D721Med (cell line): ENCODE results near the gene EIF2S2.

Experiments
- DNase-seq: peaks from one replicate; pipeline ENCODE4 v3.0.0; 2011; ENCODE audit warnings: low spot score; ENCODE audit not compliant: insufficient read length
- FAIRE-seq: peaks from 2 replicates; lab custom pipeline; 2011; peaks lifted over from hg19 to GRCh38; lab: Jason Lieb, UNC
- CTCF ChIP-seq: IDR thresholded peaks from 2 replicates; pipeline ENCODE4 v1.5.1; 2012; ENCODE audit warnings: mild to moderate bottlenecking, control low read depth; ENCODE audit not compliant: insufficient read depth; ENCODE audit errors: missing control alignments

Gene EIF2S2

GRCh38 chr20:34069341-34070078 lies 42.5 kb downstream of the EIF2S2 start:
- TF ChIP-seq CTCF = peak; percentile 99
- DNase-seq = no peak
- FAIRE-seq = peak; percentile 63

DNA sequence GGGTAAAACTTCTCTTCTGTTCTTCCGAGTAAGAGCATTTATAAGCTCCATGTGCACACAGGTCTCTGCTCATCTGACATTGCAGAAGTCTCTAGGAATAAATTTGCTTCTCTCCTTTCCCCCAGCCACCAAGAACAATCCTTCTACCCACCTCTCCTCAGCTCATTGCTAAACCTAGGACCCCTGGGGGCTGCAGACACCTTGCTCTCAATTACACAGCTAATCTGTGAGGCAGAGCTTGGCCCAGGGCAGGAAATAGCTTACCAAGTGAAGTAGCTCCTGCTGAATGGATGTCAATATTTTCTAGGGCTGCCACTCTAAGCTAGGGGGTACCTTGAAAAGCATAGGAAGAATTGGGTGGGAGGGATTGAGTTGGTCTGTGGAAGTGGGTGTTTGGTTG lies 44.0 kb downstream of the EIF2S2 start:
- FAIRE-seq = no peak
- no peak for TF ChIP-seq CTCF
- no peak for DNase-seq

DNA sequence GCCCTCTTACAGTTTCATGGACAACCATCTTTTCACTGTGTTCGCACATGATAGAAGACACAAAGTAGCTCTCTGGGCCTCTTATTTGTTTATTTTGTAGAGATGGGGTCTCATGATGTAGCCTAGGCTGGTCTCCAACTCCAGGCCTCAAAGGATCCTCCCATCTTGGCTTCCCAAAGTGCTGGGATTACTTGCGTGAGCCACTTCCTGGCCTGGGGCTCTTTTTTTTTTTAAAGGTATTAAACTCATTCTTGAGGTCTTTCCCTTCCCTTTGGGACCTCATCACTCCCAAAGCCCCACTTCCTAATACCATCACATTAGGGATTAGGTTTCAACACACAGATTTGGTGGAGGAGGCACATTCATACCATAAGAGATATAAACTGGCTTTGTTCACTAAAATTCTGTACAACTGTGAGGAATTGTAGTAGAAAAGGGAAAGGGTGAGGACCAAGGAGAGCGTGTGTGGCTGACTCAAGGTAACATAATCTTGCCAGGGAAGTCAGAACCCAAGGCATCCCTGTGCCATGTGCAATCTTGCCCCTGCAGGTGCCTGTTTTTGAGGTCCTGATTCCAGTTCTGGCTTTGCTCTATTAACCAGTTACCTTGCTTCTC lies 45.5 kb downstream of the EIF2S2 start:
- TF ChIP-seq CTCF = no peak
- no peak for FAIRE-seq
- DNase-seq = no peak

DNA sequence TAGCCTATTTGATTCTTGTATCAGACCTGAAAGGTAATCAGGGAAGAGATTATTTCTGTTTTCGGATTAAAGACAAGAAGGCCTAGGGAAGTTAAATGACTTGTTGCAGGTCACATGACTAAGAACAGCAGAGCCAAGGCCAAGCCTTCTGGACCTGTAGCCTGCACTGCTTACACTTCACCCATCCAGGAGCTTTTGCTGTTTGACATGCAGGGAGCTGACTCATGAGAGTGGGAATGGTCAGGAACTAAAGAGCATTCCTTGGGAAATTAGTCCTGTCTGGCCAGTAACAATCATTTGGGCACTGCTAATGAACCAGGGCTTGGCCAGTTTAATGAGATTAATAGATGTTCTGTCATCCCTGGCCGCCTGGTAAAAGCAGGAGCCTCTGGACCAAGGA lies 46.8 kb downstream of the EIF2S2 start:
- no peak for DNase-seq
- TF ChIP-seq CTCF = no peak
- FAIRE-seq = no peak

GRCh38 chr20:34064286-34064685 lies 47.8 kb downstream of the EIF2S2 start:
- DNase-seq = no peak
- FAIRE-seq = no peak
- no peak for TF ChIP-seq CTCF

DNA sequence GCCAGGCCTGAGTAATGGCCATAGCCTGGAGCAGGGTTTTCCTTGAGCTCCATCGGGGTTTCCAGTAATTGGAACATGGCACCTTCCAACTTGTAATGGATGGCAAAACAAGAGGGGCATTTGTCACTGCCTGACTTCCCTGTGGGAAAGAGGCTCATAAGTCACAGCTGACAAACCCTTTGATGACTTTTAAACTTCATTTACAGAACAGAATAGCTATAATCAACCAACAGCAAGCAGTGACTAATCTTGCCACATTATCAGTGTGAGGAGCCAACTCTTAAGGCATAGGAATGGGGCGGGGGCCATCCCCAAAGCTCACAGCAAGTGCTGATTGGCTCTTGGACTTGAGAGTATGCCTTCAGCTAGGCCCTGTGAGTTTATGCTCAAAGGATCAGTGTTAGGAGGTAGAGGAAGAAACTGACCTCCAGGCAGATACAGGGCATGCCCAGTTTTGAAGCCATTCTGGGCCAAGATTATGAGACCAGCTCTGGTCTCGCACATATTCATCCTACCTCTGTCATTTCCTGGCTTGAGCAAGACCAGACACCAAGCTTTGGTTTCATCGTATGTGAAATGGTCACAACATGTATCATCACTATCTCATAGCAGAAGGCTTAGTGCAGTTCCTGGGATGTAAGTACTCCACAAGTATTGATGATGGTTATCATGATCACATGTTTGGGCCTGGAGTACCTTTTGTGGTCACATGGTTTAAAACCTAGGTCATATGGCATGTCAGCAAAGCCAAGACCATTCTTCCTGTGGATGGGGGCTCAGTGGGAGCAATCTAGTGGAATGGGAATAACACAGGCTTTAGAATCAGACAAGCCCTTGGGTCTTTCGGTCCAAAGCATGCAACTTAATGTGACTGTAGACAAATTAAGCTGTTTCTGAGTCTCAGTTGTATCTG lies 49.2 kb downstream of the EIF2S2 start:
- FAIRE-seq (no peak), DNase-seq (no peak)
- no peak for TF ChIP-seq CTCF
